Psoas muscle (tissue), 8 donors: ENCODE measurements around the gene NFKBIZ. TPM values are rescaled to one million over a fixed set of nuclear protein-coding genes. Genes with fewer than 3 reads are reported as not detected.

Source experiments
- ATAC-seq, 4 donors: fragments of 200-7000 bp; cut with Tn5 transposase; one replicate each; pipeline ENCODE4 v1.9.1; 2020; ENCODE audit warnings: moderate library complexity in 3 of 4, mild to moderate bottlenecking in 2 of 4
- DNase-seq, 2 donors: peaks; one replicate each; pipeline ENCODE4 v3.0.0-alpha.2; 2020
- H3K27ac ChIP-seq: fragments of 200-600 bp; one replicate; pipeline ENCODE4 v1.8.0; 2022
- H3K27me3 ChIP-seq, 3 donors: fragments of 200-600 bp in 1 of 3; one replicate each; pipeline versions ENCODE4 v1.6.1 to v1.8.0; 2013 to 2022; ENCODE audit warnings: low read length in 2 of 3, mild to moderate bottlenecking in 2 of 3, moderate library complexity in 1 of 3; ENCODE audit not compliant: insufficient read depth in 3 of 3
- H3K36me3 ChIP-seq, 2 donors: fragments of 200-600 bp in 1 of 2; one replicate each; pipeline versions ENCODE4 v1.6.1 to v1.8.0; 2013 to 2022; ENCODE audit warnings: low read depth in 1 of 2, mild to moderate bottlenecking in 1 of 2, moderate library complexity in 1 of 2; ENCODE audit not compliant: insufficient read depth in 1 of 2
- H3K4me1 ChIP-seq: fragments of 200-600 bp; one replicate; pipeline ENCODE4 v1.8.0; 2022
- H3K4me3 ChIP-seq: fragments of 200-600 bp; one replicate; pipeline ENCODE4 v1.8.0; 2022; ENCODE audit warnings: mild to moderate bottlenecking
- H3K9me3 ChIP-seq: fragments of 200-600 bp; one replicate; pipeline ENCODE4 v1.8.0; 2022
- CTCF ChIP-seq: fragments of 200-600 bp; IDR thresholded peaks from one replicate; pipeline ENCODE4 v1.8.0; 2022; ENCODE audit warnings: antibody characterized with exemption
- WGBS, 3 donors: extraction: QIAGEN DNeasy Blood & Tissue Kit; methylation state at CpG; one replicate each; pipeline versions ENCODE4 v1.1.6 to v1.1.7; 2013; 5-methylcytosine and 5-hydroxymethylcytosine counted together
- intact Hi-C, 2 donors: fragments of 100-400 bp; cut with DNase I; formaldehyde crosslinking; loops; one replicate each; pipeline versions ENCODE4 v1.11.0 to v1.14.2; 2022
- polyA plus RNA-seq, 3 donors: library from polyadenylated mRNA; stranded (reverse); fragments of 200-250 nt; gene quantifications; one replicate each; pipeline ENCODE4 v1.2.3, GENCODE V29; 2013
- total RNA-seq, 4 donors: library from RNA; stranded (reverse); fragmentation: NEBNext Ultra II Directional in 2 of 4; extraction: Animal tissue kit (Norgen Biotek cat#: 25700) in 2 of 4; gene quantifications; one replicate each; pipeline versions ENCODE4 v1.2.1 to v1.2.4, GENCODE V29; 2021 to 2023
- donor health status: healthy with polysubstance abuse.
- donor health status: DM: no; HTN: no; CAD: no; lungs with moderate emphysema.
- donor health status: Bipolar disorder and iron deficiency.
- donor health status: healthy.
- donor health status: DM: yes; HTN: yes; CAD: no.
- donor health status: DM: no; HTN: no; CAD: no.
- donor health status: DM: no; HTN: no; CAD: no.
- donor health status: DM: yes; HTN: yes; CAD: no.

The NFKBIZ gene
- total and polyA plus RNA-seq, 7 donors: 3.0 to 12.5 (median 8.6) TPM

- H3K9me3 ChIP-seq: no peaks in the 10 kb centered on the region
- no peak for TF ChIP-seq CTCF
- ATAC-seq (no peak), DNase-seq (no peak)
- 95 to 98% (median 96%) methylated on average over 3 of the region's 3 CpGs for WGBS, 3 donors
- H3K27ac ChIP-seq: no peak overlapping the region
- no peaks in the 10 kb centered on the region for H3K27me3 ChIP-seq
- H3K36me3 ChIP-seq: peaks cover 0 to 53% of the 10 kb centered on the region in 2 donors
- H3K4me1 ChIP-seq: no peaks in the 10 kb centered on the region
- intact Hi-C loops: loop anchor here in 1 of 2 donors (2.0 kb wide), 1 partner anchor 423 kb away; no protein-coding TSS in a partner anchor
- no peak overlapping the region for H3K4me3 ChIP-seq
Observed at GRCh38 chr3:101803939-101804338, 45.4 kb upstream of the NFKBIZ start.

- DNase-seq (no peak), ATAC-seq (no peak)
- TF ChIP-seq CTCF: no peak
- 57 to 88% (median 71%) methylated on average over 1 of the region's 1 CpG for WGBS, 3 donors
- no peak overlapping the region for H3K4me3 ChIP-seq
- peaks cover 3% of the 10 kb centered on the region for H3K9me3 ChIP-seq
- peaks cover 0 to 38% of the 10 kb centered on the region in 2 donors for H3K36me3 ChIP-seq
- intact Hi-C loops: loop anchor here in 1 of 2 donors (5.0 kb wide), 1 partner anchor 736 kb away; no protein-coding TSS in a partner anchor
- H3K27me3 ChIP-seq: no peaks in the 10 kb centered on the region
- H3K4me1 ChIP-seq: peaks cover 3% of the 10 kb centered on the region
- H3K27ac ChIP-seq: no peak overlapping the region
Observed at GRCh38 chr3:101806491-101806890, 42.8 kb upstream of the NFKBIZ start.

- H3K4me1 ChIP-seq: peaks cover 3% of the 10 kb centered on the region
- peaks cover 3% of the 10 kb centered on the region for H3K9me3 ChIP-seq
- H3K27ac ChIP-seq: no peak overlapping the region
- no peak for DNase-seq
- H3K27me3 ChIP-seq: no peaks in the 10 kb centered on the region
- peaks cover 0 to 28% of the 10 kb centered on the region in 2 donors for H3K36me3 ChIP-seq
- H3K4me3 ChIP-seq: no peak overlapping the region
- 67 to 89% (median 70%) methylated on average over 2 of the region's 2 CpGs for WGBS, 3 donors
- TF ChIP-seq CTCF: no peak
- no peak for ATAC-seq
- intact Hi-C loops: loop anchor here in 1 of 2 donors (2.0 to 5.0 kb wide), 2 partner anchors 417 to 734 kb away; no protein-coding TSS in a partner anchor
Observed at GRCh38 chr3:101807888-101808287, 41.4 kb upstream of the NFKBIZ start.

- intact Hi-C loops: loop anchor here (2.0 to 10.0 kb wide), 4 partner anchors 175 to 733 kb away; no protein-coding TSS in a partner anchor
- Histone ChIP-seq H3K9me3 (peaks cover 3% of the 10 kb centered on the region), H3K27ac (no peak overlapping the region), H3K4me3 (no peak overlapping the region), H3K27me3 (no peaks in the 10 kb centered on the region), H3K36me3 (peaks cover 0 to 18% of the 10 kb centered on the region in 2 donors), H3K4me1 (peaks cover 10% of the 10 kb centered on the region)
- no peak for DNase-seq
- ATAC-seq: peak in 2 of 4 donors; percentile 68 to 75
- TF ChIP-seq CTCF: peak; percentile 66
Observed at GRCh38 chr3:101809178-101810021, 39.9 kb upstream of the NFKBIZ start.
